ENCODE data around the gene FHIT. TPM values are rescaled to one million over a fixed set of nuclear protein-coding genes. Genes with fewer than 3 reads are reported as not detected.

Gene FHIT
- total RNA-seq, 2 experiments from 2014 or later, result 6.5 to 9.0 TPM

DNA sequence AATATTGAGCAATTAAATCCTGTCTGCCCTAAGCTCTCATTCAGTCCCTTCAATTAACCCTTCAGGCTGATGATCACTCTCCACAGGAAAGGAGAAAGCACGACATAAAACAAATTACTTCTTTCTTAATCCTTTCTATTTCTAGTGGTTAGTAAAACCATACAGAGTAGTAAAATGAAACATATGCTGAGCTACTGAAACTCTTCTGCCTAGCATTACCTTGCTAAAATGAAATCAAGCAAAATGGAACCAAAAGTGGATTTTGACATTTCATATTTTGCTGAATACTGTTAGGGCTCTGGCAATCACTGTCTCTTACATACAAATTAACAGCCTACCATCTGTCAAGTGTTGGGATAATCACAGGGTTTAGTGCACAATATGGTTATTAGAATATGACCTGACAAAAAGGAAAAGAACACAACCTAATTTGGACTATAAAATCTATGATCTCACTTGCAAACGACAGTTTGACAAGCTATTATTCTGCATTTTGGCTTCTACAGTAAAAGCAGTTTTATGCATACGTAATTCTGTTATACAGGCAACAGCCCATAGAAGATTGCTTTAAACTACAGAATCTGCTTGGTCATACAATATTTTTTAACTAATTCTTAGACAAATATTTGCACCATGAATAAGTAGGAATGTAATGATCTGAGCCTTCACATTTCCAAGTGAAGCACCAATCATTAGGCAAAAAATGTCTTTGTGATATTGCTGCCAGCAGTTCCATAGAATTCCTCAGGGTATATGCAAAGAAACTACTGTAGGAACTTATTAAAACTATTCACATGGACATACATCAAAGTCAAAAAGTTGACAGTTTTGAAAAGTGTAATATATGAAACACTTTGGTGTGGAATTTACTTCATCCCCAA, 105.0 kb downstream of the FHIT start:
- ATAC-seq, result no peak
- no peaks in the 10 kb centered on the region for H3K9me3 Mint-ChIP-seq (ENCODE audit: low read depth)
- CTCF ChIA-PET, result no interaction called here

DNA sequence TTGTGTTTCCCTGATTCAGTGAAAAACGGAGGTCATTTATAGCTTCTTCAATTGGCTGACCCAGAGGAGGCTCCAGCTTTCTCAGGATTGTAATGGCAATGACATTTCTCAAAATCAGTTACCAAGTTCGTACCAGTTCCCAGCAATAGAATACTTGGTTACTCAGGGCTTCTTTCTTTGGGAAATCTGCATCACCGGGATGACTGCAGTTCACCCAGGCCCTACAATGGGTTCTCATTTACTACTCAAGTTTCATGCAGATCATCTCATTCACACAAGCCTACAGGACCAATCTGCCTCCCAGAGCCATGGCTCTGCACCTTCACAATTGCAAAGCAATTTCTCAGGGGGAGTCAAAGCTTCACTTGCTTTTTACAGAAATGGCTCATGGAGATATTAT, 109.6 kb downstream of the FHIT start:
- ATAC-seq (no peak), DNase-seq (no peak)
- H3K9me3 Mint-ChIP-seq (ENCODE audit: low read depth), result no peaks in the 10 kb centered on the region
- no peak overlapping the region for H3K4me3 Mint-ChIP-seq
- no peak overlapping the region for H3K27ac Mint-ChIP-seq
- H3K4me1 Mint-ChIP-seq, result no peaks in the 10 kb centered on the region
- H3K27me3 Mint-ChIP-seq, result no peaks in the 10 kb centered on the region
- no peaks in the 10 kb centered on the region for H3K36me3 Mint-ChIP-seq
- CTCF ChIA-PET, result no interaction called here

More for the DNA sequence above, 105.0 kb downstream of the FHIT start:
- Mint-ChIP-seq H3K4me1 (no peaks in the 10 kb centered on the region), H3K4me3 (no peak overlapping the region), H3K36me3 (no peaks in the 10 kb centered on the region), H3K27ac (no peak overlapping the region), H3K27me3 (no peaks in the 10 kb centered on the region)
- no peak for DNase-seq

GRCh38 chr3:61141227-61141626, 110.0 kb downstream of the FHIT start:
- Mint-ChIP-seq H3K9me3 (ENCODE audit: low read depth) (no peaks in the 10 kb centered on the region), H3K4me1 (no peaks in the 10 kb centered on the region), H3K27ac (no peak overlapping the region), H3K27me3 (no peaks in the 10 kb centered on the region), H3K4me3 (no peak overlapping the region), H3K36me3 (no peaks in the 10 kb centered on the region)
- DNase-seq (no peak), ATAC-seq (no peak)
- CTCF ChIA-PET, result no interaction called here

- no peak for ATAC-seq
- Mint-ChIP-seq H3K9me3 (ENCODE audit: low read depth) (no peaks in the 10 kb centered on the region), H3K27ac (no peak overlapping the region), H3K36me3 (no peaks in the 10 kb centered on the region), H3K4me3 (no peak overlapping the region), H3K4me1 (no peaks in the 10 kb centered on the region), H3K27me3 (no peaks in the 10 kb centered on the region)
- CTCF ChIA-PET, result no interaction called here
- no peak for DNase-seq
These were observed 111.6 kb downstream of the FHIT start for GRCh38 chr3:61139686-61140085.

- H3K4me1 Mint-ChIP-seq, result no peaks in the 10 kb centered on the region
- ATAC-seq, result no peak
- no peaks in the 10 kb centered on the region for H3K27me3 Mint-ChIP-seq
- no peak for DNase-seq
- H3K27ac Mint-ChIP-seq, result no peak overlapping the region
- H3K36me3 Mint-ChIP-seq, result no peaks in the 10 kb centered on the region
- H3K9me3 Mint-ChIP-seq (ENCODE audit: low read depth), result no peaks in the 10 kb centered on the region
- CTCF ChIA-PET, result no interaction called here
- no peak overlapping the region for H3K4me3 Mint-ChIP-seq
These were observed 112.9 kb downstream of the FHIT start for GRCh38 chr3:61138401-61138800.

GRCh38 chr3:61136191-61136590, 115.1 kb downstream of the FHIT start:
- CTCF ChIA-PET, result no interaction called here
- H3K4me3 Mint-ChIP-seq, result no peak overlapping the region
- H3K27ac Mint-ChIP-seq, result no peak overlapping the region
- no peaks in the 10 kb centered on the region for H3K27me3 Mint-ChIP-seq
- DNase-seq (no peak), ATAC-seq (no peak)
- no peaks in the 10 kb centered on the region for H3K9me3 Mint-ChIP-seq (ENCODE audit: low read depth)
- H3K4me1 Mint-ChIP-seq, result no peaks in the 10 kb centered on the region
- no peaks in the 10 kb centered on the region for H3K36me3 Mint-ChIP-seq

GRCh38 chr3:61134532-61134931, 116.7 kb downstream of the FHIT start:
- DNase-seq, result no peak
- no peaks in the 10 kb centered on the region for H3K4me1 Mint-ChIP-seq
- no peak overlapping the region for H3K4me3 Mint-ChIP-seq
- no peak overlapping the region for H3K27ac Mint-ChIP-seq
- H3K36me3 Mint-ChIP-seq, result no peaks in the 10 kb centered on the region
- no peaks in the 10 kb centered on the region for H3K27me3 Mint-ChIP-seq
- H3K9me3 Mint-ChIP-seq (ENCODE audit: low read depth), result no peaks in the 10 kb centered on the region
- ATAC-seq, result no peak
- CTCF ChIA-PET, result no interaction called here

DNA sequence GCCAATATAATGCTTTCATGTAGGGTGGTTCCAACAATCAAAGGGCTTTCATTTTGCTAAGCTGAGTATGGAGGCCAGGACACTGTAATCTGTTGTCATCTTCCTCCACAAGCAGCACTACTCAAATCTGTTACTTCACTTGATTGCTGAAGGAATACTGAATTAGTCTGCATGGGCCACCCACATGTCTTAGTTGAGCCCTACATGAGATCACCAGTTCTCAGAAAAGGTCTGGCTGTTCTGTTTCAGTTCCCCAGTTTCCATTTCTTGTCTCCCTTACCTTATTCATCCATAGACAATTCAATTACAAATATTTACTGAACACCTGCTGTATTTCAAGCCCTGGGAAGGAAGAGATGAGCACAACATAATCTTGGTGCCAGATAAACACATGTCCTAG, 119.2 kb downstream of the FHIT start:
- no peak for ATAC-seq
- Mint-ChIP-seq H3K9me3 (ENCODE audit: low read depth) (peaks cover 3% of the 10 kb centered on the region), H3K27ac (no peak overlapping the region), H3K36me3 (no peaks in the 10 kb centered on the region), H3K27me3 (no peaks in the 10 kb centered on the region), H3K4me3 (no peak overlapping the region), H3K4me1 (no peaks in the 10 kb centered on the region)
- DNase-seq, result no peak
- CTCF ChIA-PET, result no interaction called here

DNA sequence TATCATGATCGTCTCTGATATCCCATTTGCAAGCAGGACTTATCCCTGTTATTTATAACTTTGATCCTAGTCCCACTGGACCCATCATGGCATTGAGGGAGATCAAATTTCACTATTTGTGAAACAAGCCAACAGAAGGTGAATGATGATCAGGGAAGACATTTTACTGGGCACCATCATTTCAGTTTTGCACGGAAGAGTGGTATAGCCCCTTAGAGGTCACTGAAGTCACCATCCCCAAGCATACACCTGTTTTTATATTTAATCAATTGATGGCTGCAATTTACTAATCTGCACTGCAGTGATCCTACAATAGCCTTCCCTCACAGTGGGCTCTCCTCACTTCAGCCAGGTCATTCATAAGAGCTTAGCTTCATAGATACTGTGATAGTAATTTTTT, 132.4 kb downstream of the FHIT start:
- ATAC-seq (no peak), DNase-seq (no peak)
- Mint-ChIP-seq H3K9me3 (ENCODE audit: low read depth) (peaks cover 4% of the 10 kb centered on the region), H3K27me3 (no peaks in the 10 kb centered on the region), H3K27ac (no peak overlapping the region), H3K4me1 (no peaks in the 10 kb centered on the region), H3K36me3 (no peaks in the 10 kb centered on the region), H3K4me3 (no peak overlapping the region)
- CTCF ChIA-PET, result no interaction called here

DNA sequence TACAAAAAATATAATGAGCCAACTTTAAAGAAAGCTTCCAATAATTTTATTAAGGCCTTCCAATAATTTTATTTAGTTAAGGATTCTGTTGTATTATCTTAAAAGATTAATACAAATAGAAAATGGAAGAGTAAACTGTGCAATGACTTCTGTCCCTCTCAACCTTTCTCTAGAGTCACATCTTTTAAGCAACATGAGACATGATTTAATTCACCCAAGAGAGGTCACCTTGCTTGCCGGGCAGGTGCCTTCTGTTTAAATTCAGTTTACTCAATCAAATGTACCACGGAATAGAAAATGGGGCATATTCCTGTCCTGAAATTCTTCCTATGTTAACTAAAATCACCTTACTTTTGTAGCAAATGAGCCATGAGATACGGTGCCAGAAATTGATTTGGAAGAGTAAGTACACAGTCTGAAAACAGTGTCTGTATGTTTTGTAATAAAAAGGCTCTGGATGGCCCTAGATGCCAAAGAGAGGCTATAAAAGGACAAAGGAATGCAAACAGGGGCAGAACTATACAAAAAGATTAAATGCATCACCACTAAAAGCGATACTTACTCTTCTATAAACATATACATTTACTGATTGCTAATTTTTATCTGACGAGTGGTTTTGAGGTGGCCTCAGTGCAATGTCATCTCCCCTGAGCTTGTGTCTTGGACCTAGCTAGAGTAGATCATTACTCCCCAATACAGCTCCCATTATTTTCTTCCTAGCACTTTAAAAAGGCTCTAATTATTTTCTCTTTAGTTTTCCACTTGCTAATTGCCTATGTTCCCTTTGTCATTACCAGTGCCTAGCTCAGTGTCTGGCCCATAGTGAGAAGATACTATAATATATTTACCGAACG, 134.0 kb downstream of the FHIT start:
- no peaks in the 10 kb centered on the region for H3K36me3 Mint-ChIP-seq
- CTCF ChIA-PET, result no interaction called here
- H3K27me3 Mint-ChIP-seq, result no peaks in the 10 kb centered on the region
- no peak overlapping the region for H3K4me3 Mint-ChIP-seq
- H3K4me1 Mint-ChIP-seq, result peaks cover 4% of the 10 kb centered on the region
- no peak for ATAC-seq
- H3K27ac Mint-ChIP-seq, result no peak overlapping the region
- no peak for DNase-seq
- H3K9me3 Mint-ChIP-seq (ENCODE audit: low read depth), result peaks cover 4% of the 10 kb centered on the region

- Mint-ChIP-seq H3K9me3 (ENCODE audit: low read depth) (no peaks in the 10 kb centered on the region), H3K27me3 (no peaks in the 10 kb centered on the region), H3K4me3 (no peak overlapping the region), H3K36me3 (no peaks in the 10 kb centered on the region), H3K4me1 (peaks cover 11% of the 10 kb centered on the region), H3K27ac (no peak overlapping the region)
- ATAC-seq, result no peak
- no peak for DNase-seq
- CTCF ChIA-PET, result no interaction called here
These were observed 136.8 kb downstream of the FHIT start for GRCh38 chr3:61114316-61114953.

GRCh38 chr3:61111825-61112224, 139.4 kb downstream of the FHIT start:
- Mint-ChIP-seq H3K4me3 (no peak overlapping the region), H3K27me3 (no peaks in the 10 kb centered on the region), H3K27ac (no peak overlapping the region), H3K4me1 (peaks cover 11% of the 10 kb centered on the region), H3K36me3 (no peaks in the 10 kb centered on the region), H3K9me3 (ENCODE audit: low read depth) (no peaks in the 10 kb centered on the region)
- ATAC-seq (no peak), DNase-seq (no peak)
- CTCF ChIA-PET, result no interaction called here

DNA sequence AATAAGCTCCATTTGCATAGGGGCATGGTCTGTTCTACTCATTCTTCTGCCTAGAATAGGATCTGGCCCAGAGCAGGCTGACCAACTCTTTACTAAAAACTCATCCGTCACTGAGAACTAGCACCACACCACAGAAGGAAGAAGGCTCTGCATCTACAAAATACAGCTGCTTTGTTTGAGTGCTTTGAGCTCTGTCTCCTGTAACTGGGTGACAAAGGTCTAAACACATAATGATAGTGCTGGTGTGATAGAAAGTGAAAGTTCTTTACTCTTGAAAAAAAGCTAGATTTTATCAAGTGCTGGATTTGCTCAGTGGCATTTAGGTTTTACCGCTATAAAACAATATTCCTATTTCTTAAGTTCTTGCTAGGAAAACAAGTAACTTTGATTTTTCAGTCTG, 140.7 kb downstream of the FHIT start:
- Mint-ChIP-seq H3K4me1 (peaks cover 11% of the 10 kb centered on the region), H3K27ac (no peak overlapping the region), H3K9me3 (ENCODE audit: low read depth) (peaks cover 4% of the 10 kb centered on the region), H3K27me3 (no peaks in the 10 kb centered on the region), H3K4me3 (no peak overlapping the region), H3K36me3 (no peaks in the 10 kb centered on the region)
- ATAC-seq (no peak), DNase-seq (no peak)
- CTCF ChIA-PET, result no interaction called here
